Parathyroid adenoma (tissue), 2 donors: ENCODE data around the gene MAD1L1.

Source experiments
- H2AFZ ChIP-seq: fragments of 300-600 bp; sonication (generic); one replicate; pipeline ENCODE4 v1.7.0; 2017; ENCODE audit warnings: antibody characterized with exemption, mild to moderate bottlenecking
- H3K27ac ChIP-seq: fragments of 300-600 bp; sonication (generic); one replicate; pipeline ENCODE4 v1.7.0; 2017
- H3K27me3 ChIP-seq: fragments of 300-600 bp; sonication (generic); one replicate; pipeline ENCODE4 v1.7.0; 2017; ENCODE audit warnings: low read length; ENCODE audit not compliant: control insufficient read depth, insufficient read depth
- H3K36me3 ChIP-seq: fragments of 300-600 bp; sonication (generic); one replicate; pipeline ENCODE4 v1.7.0; 2017; ENCODE audit warnings: low read length; ENCODE audit not compliant: control insufficient read depth, insufficient read depth
- H3K4me1 ChIP-seq: fragments of 300-600 bp; sonication (generic); one replicate; pipeline ENCODE4 v1.7.0; 2017; ENCODE audit warnings: control low read depth
- H3K4me2 ChIP-seq: fragments of 300-600 bp; sonication (generic); one replicate; pipeline ENCODE4 v1.7.0; 2017; ENCODE audit warnings: low read length
- H3K4me3 ChIP-seq: fragments of 300-600 bp; sonication (generic); one replicate; pipeline ENCODE4 v1.7.0; 2017; ENCODE audit warnings: low read depth, low read length
- H3K79me2 ChIP-seq: fragments of 300-600 bp; sonication (generic); one replicate; pipeline ENCODE4 v1.7.0; 2017; ENCODE audit warnings: control low read depth
- H3K9ac ChIP-seq: fragments of 300-600 bp; sonication (generic); one replicate; pipeline ENCODE4 v1.7.0; 2017; ENCODE audit warnings: mild to moderate bottlenecking
- H3K9me3 ChIP-seq: fragments of 300-600 bp; sonication (generic); one replicate; pipeline ENCODE4 v1.7.0; 2017; ENCODE audit warnings: low read length; ENCODE audit not compliant: control insufficient read depth
- CTCF ChIP-seq: fragments of 300-600 bp; sonication (generic); IDR thresholded peaks from one replicate; pipeline ENCODE4 v1.7.0; 2017; ENCODE audit warnings: antibody characterized with exemption, mild to moderate bottlenecking
- donor health status: primary hyperparathyroidism.

MAD1L1 gene

GRCh38 chr7:1865000-1865555, 367.7 kb downstream of the MAD1L1 start:
- H3K27me3 ChIP-seq = no peaks in the 10 kb centered on the region
- H3K4me2 ChIP-seq = no peak overlapping the region
- H2AFZ ChIP-seq = no peak overlapping the region
- H3K27ac ChIP-seq = no peak overlapping the region
- no peaks in the 10 kb centered on the region for H3K4me1 ChIP-seq
- no peaks in the 10 kb centered on the region for H3K9me3 ChIP-seq
- no peak overlapping the region for H3K9ac ChIP-seq
- no peak for TF ChIP-seq CTCF
- H3K36me3 ChIP-seq = no peaks in the 10 kb centered on the region
- H3K4me3 ChIP-seq = no peak overlapping the region
- no peaks in the 10 kb centered on the region for H3K79me2 ChIP-seq

DNA sequence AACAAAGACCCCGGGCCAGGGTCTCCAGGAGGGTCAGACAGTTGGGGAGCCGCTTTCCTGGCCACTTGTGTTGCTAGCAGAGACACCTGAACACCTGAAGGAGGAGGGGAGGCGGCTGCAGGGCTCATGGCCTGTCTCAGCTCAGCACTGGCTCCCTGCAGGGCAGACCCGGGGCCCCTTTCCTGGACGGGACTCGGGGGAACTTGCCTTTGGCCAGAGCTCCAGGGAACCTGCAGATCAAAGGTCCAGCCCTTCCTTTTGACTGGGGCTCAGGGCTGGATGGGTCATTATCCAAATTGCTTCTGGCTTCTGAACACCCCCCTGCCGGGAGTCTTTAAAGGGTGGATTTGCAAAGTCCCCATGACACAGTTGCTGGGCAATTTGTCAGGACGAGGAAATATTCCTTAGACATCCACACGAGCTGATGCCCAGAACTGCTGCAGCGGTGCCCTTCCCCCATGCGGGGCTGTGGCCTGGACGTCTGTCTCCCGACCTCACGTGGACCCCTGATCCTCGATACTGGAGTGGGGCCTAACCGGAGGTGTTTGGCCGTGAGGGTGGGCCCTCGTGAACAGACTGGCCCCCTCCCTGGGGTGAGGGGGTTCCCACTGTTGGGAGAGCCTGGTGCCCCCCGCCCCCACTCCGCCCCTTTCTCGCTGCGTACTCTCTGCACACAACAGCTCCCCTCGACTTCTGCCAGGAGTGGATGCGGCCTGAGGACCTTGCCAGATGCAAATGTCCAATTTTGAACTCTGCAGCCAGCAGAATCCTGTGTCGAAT, 368.4 kb downstream of the MAD1L1 start:
- Histone ChIP-seq H3K4me2 (no peak overlapping the region), H3K9me3 (no peaks in the 10 kb centered on the region), H3K4me1 (no peaks in the 10 kb centered on the region), H2AFZ (no peak overlapping the region), H3K27me3 (no peaks in the 10 kb centered on the region), H3K9ac (no peak overlapping the region), H3K4me3 (no peak overlapping the region), H3K79me2 (no peaks in the 10 kb centered on the region), H3K27ac (no peak overlapping the region), H3K36me3 (no peaks in the 10 kb centered on the region)
- no peak for TF ChIP-seq CTCF

DNA sequence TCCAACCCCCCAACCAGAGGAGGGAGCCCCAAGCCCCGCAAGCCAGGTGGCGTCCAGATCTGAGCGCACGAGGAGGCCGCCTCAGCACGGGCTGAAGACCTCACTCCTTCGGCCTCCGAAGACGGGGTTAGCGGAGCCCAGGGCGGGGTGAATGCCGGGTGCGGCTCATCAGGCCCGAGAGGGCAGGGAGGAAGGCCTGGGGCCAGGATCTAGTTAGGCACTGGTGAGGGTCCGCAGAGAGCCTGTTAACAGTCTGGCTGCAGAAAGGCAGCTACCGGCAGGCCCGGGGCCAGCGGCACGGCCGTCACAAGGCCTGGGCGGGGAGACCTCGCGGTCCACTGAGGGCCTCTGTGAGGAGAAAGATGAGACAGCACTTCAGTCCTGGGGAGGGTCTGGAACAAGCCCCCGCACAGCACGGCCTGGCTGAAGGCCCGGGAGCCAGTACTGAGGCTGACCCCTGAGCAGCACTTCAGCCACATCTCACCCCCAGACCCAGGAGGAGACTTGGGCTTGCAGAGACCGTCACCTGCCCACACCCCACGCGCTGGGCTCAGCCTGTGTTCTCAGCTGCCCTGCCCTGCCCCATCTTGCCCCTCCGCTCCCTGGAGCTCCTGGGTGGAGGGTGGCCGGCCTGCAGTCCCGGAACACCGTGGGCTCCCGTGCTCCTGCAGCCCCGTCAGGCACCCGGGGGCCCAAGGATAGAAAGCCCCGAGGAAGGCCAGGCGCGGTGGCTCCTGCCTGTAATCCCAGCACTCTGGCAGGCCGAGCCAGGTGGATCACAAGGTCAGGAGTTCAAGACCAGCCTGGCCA, 369.4 kb downstream of the MAD1L1 start:
- H3K4me1 ChIP-seq = no peaks in the 10 kb centered on the region
- H3K9me3 ChIP-seq = no peaks in the 10 kb centered on the region
- no peak for TF ChIP-seq CTCF
- H3K79me2 ChIP-seq = no peaks in the 10 kb centered on the region
- H2AFZ ChIP-seq = no peak overlapping the region
- H3K4me2 ChIP-seq = no peak overlapping the region
- H3K4me3 ChIP-seq = no peak overlapping the region
- H3K36me3 ChIP-seq = no peaks in the 10 kb centered on the region
- H3K27ac ChIP-seq = no peak overlapping the region
- H3K27me3 ChIP-seq = no peaks in the 10 kb centered on the region
- no peak overlapping the region for H3K9ac ChIP-seq

DNA sequence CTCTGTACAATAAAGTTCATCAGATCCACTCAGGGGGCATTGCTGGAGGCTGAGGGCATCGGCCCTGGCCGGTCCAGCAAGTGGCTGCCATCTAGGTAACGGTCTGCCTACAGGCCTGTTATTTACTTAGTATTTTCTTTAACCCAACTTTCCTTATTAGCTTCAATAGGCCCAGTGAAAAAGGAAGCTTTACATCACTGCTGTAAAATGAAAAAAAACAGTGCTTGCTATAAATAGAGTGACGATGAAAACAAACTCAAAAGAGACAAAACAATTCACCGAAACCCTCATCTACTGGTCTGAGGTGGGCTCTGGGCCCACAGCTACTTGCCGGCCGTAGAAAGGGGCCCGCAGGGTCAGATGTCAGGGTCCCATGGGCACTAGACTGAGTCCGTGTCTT, 370.2 kb downstream of the MAD1L1 start:
- no peak for TF ChIP-seq CTCF
- H3K9me3 ChIP-seq = no peaks in the 10 kb centered on the region
- H3K4me1 ChIP-seq = no peaks in the 10 kb centered on the region
- H3K36me3 ChIP-seq = no peaks in the 10 kb centered on the region
- H3K79me2 ChIP-seq = no peaks in the 10 kb centered on the region
- no peaks in the 10 kb centered on the region for H3K27me3 ChIP-seq
- H2AFZ ChIP-seq = no peak overlapping the region
- H3K4me3 ChIP-seq = no peak overlapping the region
- no peak overlapping the region for H3K9ac ChIP-seq
- no peak overlapping the region for H3K27ac ChIP-seq
- no peak overlapping the region for H3K4me2 ChIP-seq
